ENCODE measurements around the gene OXT. TPM values are rescaled to one million over a fixed set of nuclear protein-coding genes. Genes with fewer than 3 reads are reported as not detected.

The OXT gene
- total and polyA plus RNA-seq, 2 of the 4 experiments (the other 2 are of a cell fraction): not detected

GRCh38 chr20:3111507-3111906 lies 40.1 kb downstream of the OXT start:
- H3K4me3 ChIP-seq (ENCODE audit: insufficient read depth, low read depth, low read length): no peak overlapping the region
- H3K4ac ChIP-seq (ENCODE audit: low read depth, low read length): no peak overlapping the region
- H2BK120ac ChIP-seq (ENCODE audit: low read depth, low read length): no peak overlapping the region
- peaks cover 17% of the 10 kb centered on the region for H3K36me3 ChIP-seq (ENCODE audit: control insufficient read depth, insufficient read depth, low read length)
- ATAC-seq (ENCODE audit: low read depth) (no peak), DNase-seq (no peak)
- in situ Hi-C loops (cut with MboI; ENCODE audit: low sequenced_read_pairs) (no loop called here), intact Hi-C loops (cut with micrococcal nuclease) (no loop called here), dilution Hi-C loops (cut with HindIII; ENCODE audit: low sequenced_read_pairs, unreplicated experiment) (no loop called here)
- H3K9me1 ChIP-seq (ENCODE audit: insufficient read depth, low read length): peaks cover 5% of the 10 kb centered on the region; the same call in 1 of the 2 replicates
- 88% methylated on average over 6 of the region's 7 CpGs; no CpG with 5 or more reads in 1 of the 2 experiments for WGBS, 2 experiments (ENCODE audit: extremely low coverage in 2 of 2, insufficient read length in 1 of 2)
- POLR2A ChIA-PET (ENCODE audit: unreplicated experiment): no interaction called here
- H2AK9ac ChIP-seq (replicated peaks; ENCODE audit: low read depth, low read length, poor library complexity): no peak overlapping the region
- no peak overlapping the region for H2BK5ac ChIP-seq (ENCODE audit: low read depth, low read length, poor library complexity, severe bottlenecking)
- CTCF ChIA-PET: no interaction called here
- H3K4me1 ChIP-seq (ENCODE audit: control insufficient read depth, insufficient read depth, low read length): no peaks in the 10 kb centered on the region
- H3K27me3 ChIP-seq (ENCODE audit: control insufficient read depth, insufficient read depth, low read length): no peaks in the 10 kb centered on the region
- no peak overlapping the region for H2BK20ac ChIP-seq (ENCODE audit: low read depth, low read length)
- no peak overlapping the region for H2BK15ac ChIP-seq (ENCODE audit: low read depth, low read length)
- no peak overlapping the region for H4K5ac ChIP-seq (ENCODE audit: low read depth, low read length)
- no peak overlapping the region for H3K14ac ChIP-seq (replicated peaks; ENCODE audit: low read depth, low read length)
- no peak overlapping the region for H2AFZ ChIP-seq (replicated peaks; ENCODE audit: low read length, poor library complexity)
- TF ChIP-seq POLR2A (IDR thresholded peaks at IDR 0.05; ENCODE audit: low read depth, low read length) (no peak), FOS (IDR thresholded peaks at IDR 0.05; ENCODE audit: low read depth, low read length) (no peak), RAD21 (IDR thresholded peaks at IDR 0.05; ENCODE audit: low read length) (no peak), RFX5 (IDR thresholded peaks at IDR 0.05; ENCODE audit: low read depth, low read length) (no peak), ELK1 (IDR thresholded peaks at IDR 0.05; ENCODE audit: borderline replicate concordance, low read depth, low read length) (no peak), MXI1 (IDR thresholded peaks at IDR 0.05; ENCODE audit: borderline replicate concordance, low read depth, low read length) (no peak), RCOR1 (IDR thresholded peaks at IDR 0.05; ENCODE audit: insufficient replicate concordance, low read length) (no peak), CHD1 (IDR thresholded peaks at IDR 0.05; ENCODE audit: low read depth, low read length) (no peak), BHLHE40 (IDR thresholded peaks at IDR 0.05; ENCODE audit: low read depth, low read length) (no peak), CTCF (conservative IDR thresholded peaks at IDR 0.05; ENCODE audit: low read depth, low read length) (no peak), NFE2L2 (IDR thresholded peaks at IDR 0.05; ENCODE audit: low read depth, low read length) (no peak), CEBPB (IDR thresholded peaks at IDR 0.05; ENCODE audit: low read depth, low read length) (no peak)
- H2AK5ac ChIP-seq (ENCODE audit: low read depth, low read length): no peak overlapping the region
- H3K4me2 ChIP-seq (ENCODE audit: low read depth, low read length): no peak overlapping the region
- no peak overlapping the region for H3K23ac ChIP-seq (ENCODE audit: low read depth, low read length)
- no peak overlapping the region for H3K56ac ChIP-seq (ENCODE audit: extremely low read depth, insufficient read depth, low read length)
- BruUV-seq (replicated peaks): no TSS peak
- no peak overlapping the region for H4K91ac ChIP-seq (ENCODE audit: insufficient read depth, low read depth, low read length)
- peaks cover 6% of the 10 kb centered on the region for H4K20me1 ChIP-seq (ENCODE audit: insufficient read depth, low read length)
- no peak overlapping the region for H3K18ac ChIP-seq (ENCODE audit: low read depth, low read length)
- no peaks in the 10 kb centered on the region for H3K9me3 ChIP-seq (ENCODE audit: control insufficient read depth, insufficient read depth, low read length)
- no peak overlapping the region for H3K27ac ChIP-seq (ENCODE audit: insufficient read depth, low read length)
- H3K79me1 ChIP-seq (ENCODE audit: low read depth in 1 of 2, low read length in 2 of 2): peaks cover 0 to 11% of the 10 kb centered on the region in 2 experiments; a peak in 1 of 4 replicates
- no peak overlapping the region for H4K8ac ChIP-seq (ENCODE audit: low read depth in 2 of 2, low read length in 2 of 2)
- H3K9ac ChIP-seq (ENCODE audit: low read depth, low read length): no peak overlapping the region

Measured in IMR-90 (cell line).